Measurements from ENCODE around the gene RING1. TPM values are rescaled to one million over a fixed set of nuclear protein-coding genes. Genes with fewer than 3 reads are reported as not detected.

RING1 gene
- total RNA-seq, 4 donors from 2014 or later, result 10.9 to 20.6 (median 13.9) TPM

- Histone ChIP-seq H3K36me3 (peaks cover 6 to 48% (median 32%) of the 10 kb centered on the region in 3 donors), H3K4me3 (peak overlapping the region in 3 of 4 donors; percentile 42 to 60 (median 45)), H3K4me1 (peaks cover 20 to 36% (median 23%) of the 10 kb centered on the region in 3 donors), H3K27me3 (peaks cover 0 to 43% (median 6%) of the 10 kb centered on the region in 4 donors), H3K27ac (peak overlapping the region in 2 of 4 donors; percentile 52 to 64), H3K9me3 (no peaks in the 10 kb centered on the region)
- DNase-seq, result no peak
- WGBS, 2 donors, result 80 to 87% methylated on average over 3 to 4 of the region's 6 CpGs
- intact Hi-C loops (cut with DNase I), result no loop called here
- TF ChIP-seq POLR2A (IDR thresholded peaks at IDR 0.05), result no peak
- TF ChIP-seq CTCF (IDR thresholded peaks at IDR 0.05), result no peak
Observed at GRCh38 chr6:33193619-33194018, 14.7 kb upstream of the RING1 start.

GRCh38 chr6:33194431-33194979 is 13.8 kb upstream of the RING1 start:
- H3K36me3 ChIP-seq, result peaks cover 6 to 48% (median 32%) of the 10 kb centered on the region in 3 donors
- H3K4me3 ChIP-seq, result no peak overlapping the region
- H3K9me3 ChIP-seq, result no peaks in the 10 kb centered on the region
- TF ChIP-seq POLR2A (IDR thresholded peaks at IDR 0.05) (no peak), CTCF (IDR thresholded peaks at IDR 0.05) (no peak)
- H3K27ac ChIP-seq, result no peak overlapping the region
- H3K27me3 ChIP-seq, result peaks cover 0 to 34% (median 6%) of the 10 kb centered on the region in 4 donors
- H3K4me1 ChIP-seq, result peaks cover 27 to 45% (median 32%) of the 10 kb centered on the region in 3 donors
- WGBS, 2 donors, result 75 to 79% methylated on average over 6 of the region's 8 CpGs
- intact Hi-C loops (cut with DNase I), result no loop called here
- DNase-seq, result no peak

GRCh38 chr6:33195304-33196165 is 12.8 kb upstream of the RING1 start:
- H3K4me1 ChIP-seq, result peaks cover 30 to 50% (median 32%) of the 10 kb centered on the region in 3 donors
- DNase-seq, result no peak
- no peak overlapping the region for H3K27ac ChIP-seq
- H3K36me3 ChIP-seq, result peaks cover 6 to 48% (median 32%) of the 10 kb centered on the region in 3 donors
- intact Hi-C loops (cut with DNase I), result no loop called here
- no peaks in the 10 kb centered on the region for H3K9me3 ChIP-seq
- 84 to 87% methylated on average over 12 of the region's 15 CpGs for WGBS, 2 donors
- TF ChIP-seq CTCF (IDR thresholded peaks at IDR 0.05) (no peak), POLR2A (IDR thresholded peaks at IDR 0.05) (no peak)
- H3K4me3 ChIP-seq, result no peak overlapping the region
- H3K27me3 ChIP-seq, result peaks cover 0 to 26% (median 6%) of the 10 kb centered on the region in 4 donors

GRCh38 chr6:33197431-33198048 is 10.8 kb upstream of the RING1 start:
- 26 to 29% methylated on average over 9 to 12 of the region's 12 CpGs for WGBS, 2 donors
- peak overlapping the region in 2 of 4 donors; percentile 17 to 38 for H3K27ac ChIP-seq
- intact Hi-C loops (cut with DNase I), result no loop called here
- H3K27me3 ChIP-seq, result peaks cover 0 to 6% (median 0%) of the 10 kb centered on the region in 4 donors
- no peak for DNase-seq
- H3K36me3 ChIP-seq, result peaks cover 11 to 54% (median 36%) of the 10 kb centered on the region in 3 donors
- H3K9me3 ChIP-seq, result no peaks in the 10 kb centered on the region
- TF ChIP-seq POLR2A (IDR thresholded peaks at IDR 0.05), result no peak
- peak; percentile 27 to 69 (median 56) for TF ChIP-seq CTCF (IDR thresholded peaks at IDR 0.05)
- H3K4me1 ChIP-seq, result peaks cover 35 to 59% (median 37%) of the 10 kb centered on the region in 3 donors
- no peak overlapping the region for H3K4me3 ChIP-seq
